Mesenteric fat pad (tissue), 1 donor: ENCODE results near the gene DAZAP2. TPM values are rescaled to one million over a fixed set of nuclear protein-coding genes. Genes with fewer than 3 reads are reported as not detected.
"Not testable (repeated sequence)": the region's sequence is repeated elsewhere in the genome, so short reads cannot be mapped to it uniquely, and the experiment has no call there.

Experiments used
- DNase-seq: peaks from one replicate; pipeline ENCODE4 v3.0.0-alpha.2; 2020; ENCODE audit warnings: low spot score
- total RNA-seq: library from RNA; stranded (reverse); fragmentation: NEBNext Ultra II Directional; extraction: Animal tissue kit (Norgen Biotek cat#: 25700); gene quantifications from one replicate; pipeline ENCODE4 v1.2.1, GENCODE V29; 2021
- donor health status: DM: yes; HTN: yes; CAD: no.

The DAZAP2 gene
- total RNA-seq, 1 donor from 2014 or later: 159 TPM

GRCh38 chr12:51216642-51217041 is 22.0 kb upstream of the DAZAP2 start:
- DNase-seq: no peak

- no peak for DNase-seq
These were observed 21.3 kb upstream of the DAZAP2 start for GRCh38 chr12:51217133-51217967.

- peak; percentile 90 for DNase-seq
These were observed 20.5 kb upstream of the DAZAP2 start, which contains the start of gene POU6F1 for GRCh38 chr12:51217968-51218606. Gene POU6F1 (minus strand): TSS chr12:51218062. CDS start chr12:51206836, 11,226 bp downstream.

GRCh38 chr12:51218607-51219161 is 19.9 kb upstream of the DAZAP2 start:
- DNase-seq: peak; percentile 75

GRCh38 chr12:51219322-51219721 is 19.3 kb upstream of the DAZAP2 start:
- DNase-seq: no peak

GRCh38 chr12:51219857-51220256 is 18.8 kb upstream of the DAZAP2 start:
- not testable (repeated sequence) for DNase-seq

GRCh38 chr12:51222461-51222860 is 16.2 kb upstream of the DAZAP2 start:
- DNase-seq: no peak

- DNase-seq: no peak
These were observed 14.0 kb upstream of the DAZAP2 start for GRCh38 chr12:51224625-51225024.

- DNase-seq: no peak
These were observed 13.4 kb upstream of the DAZAP2 start for GRCh38 chr12:51225234-51225633.

GRCh38 chr12:51225771-51226170 is 12.9 kb upstream of the DAZAP2 start:
- no peak for DNase-seq

- DNase-seq: not testable (repeated sequence)
These were observed 11.5 kb upstream of the DAZAP2 start for GRCh38 chr12:51227112-51227511.

- no peak for DNase-seq
These were observed 10.7 kb upstream of the DAZAP2 start for GRCh38 chr12:51227962-51228361.

- no peak for DNase-seq
These were observed 9.4 kb upstream of the DAZAP2 start for GRCh38 chr12:51229116-51229809.

GRCh38 chr12:51232642-51233041 is 6.0 kb upstream of the DAZAP2 start:
- DNase-seq: no peak

GRCh38 chr12:51234530-51234929 is 4.1 kb upstream of the DAZAP2 start:
- no peak for DNase-seq

GRCh38 chr12:51238037-51238509 is 553 bp upstream of the DAZAP2 start:
- DNase-seq: no peak

GRCh38 chr12:51240971-51241370 is 2.3 kb downstream of the DAZAP2 start:
- DNase-seq: no peak

GRCh38 chr12:51242120-51242519 is 3.5 kb downstream of the DAZAP2 start:
- DNase-seq: no peak

- no peak for DNase-seq
These were observed 4.2 kb downstream of the DAZAP2 start for GRCh38 chr12:51242876-51243275.

- DNase-seq: peak; percentile 81
These were observed 5.6 kb downstream of the DAZAP2 start for GRCh38 chr12:51244269-51244668.

GRCh38 chr12:51245476-51246253 is 7.0 kb downstream of the DAZAP2 start:
- no peak for DNase-seq
